Measurements from ENCODE around the gene ZMPSTE24.
"Not testable (repeated sequence)": the region's sequence is repeated elsewhere in the genome, so short reads cannot be mapped to it uniquely, and the experiment has no call there.

ZMPSTE24 gene

DNA sequence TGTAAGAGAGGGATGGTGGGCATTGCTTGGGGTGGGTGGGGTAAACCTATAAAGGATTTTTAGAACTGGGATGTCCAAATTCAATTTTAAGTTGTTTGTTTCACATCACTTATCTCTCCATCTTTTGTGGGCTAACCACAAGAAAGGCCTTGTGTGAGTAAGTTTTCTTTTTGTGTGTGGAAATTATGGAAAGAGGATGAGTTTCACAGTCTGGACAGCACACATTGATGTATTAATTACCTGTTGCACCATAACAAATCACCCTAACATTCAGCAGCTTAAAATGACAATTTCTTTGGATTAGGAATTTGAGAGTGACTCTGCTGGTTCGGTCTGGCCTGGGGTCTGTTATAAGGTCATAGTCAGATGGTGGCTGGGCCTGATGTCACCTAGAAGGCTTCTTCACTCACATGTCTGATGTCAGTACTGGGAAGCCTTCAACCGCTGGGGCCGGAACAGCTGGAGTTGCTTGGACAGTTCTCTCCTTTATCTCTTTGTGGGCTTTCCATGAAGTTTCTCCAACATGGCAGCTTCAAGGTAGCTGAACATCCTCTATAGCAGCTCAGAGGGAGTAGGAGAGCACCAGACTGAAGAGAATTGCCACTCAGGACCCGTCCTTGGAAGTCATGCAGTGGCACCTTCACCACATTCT is 61.1 kb downstream of the ZMPSTE24 start:
- DNase-seq (ENCODE audit: low read depth) = no peak

DNA sequence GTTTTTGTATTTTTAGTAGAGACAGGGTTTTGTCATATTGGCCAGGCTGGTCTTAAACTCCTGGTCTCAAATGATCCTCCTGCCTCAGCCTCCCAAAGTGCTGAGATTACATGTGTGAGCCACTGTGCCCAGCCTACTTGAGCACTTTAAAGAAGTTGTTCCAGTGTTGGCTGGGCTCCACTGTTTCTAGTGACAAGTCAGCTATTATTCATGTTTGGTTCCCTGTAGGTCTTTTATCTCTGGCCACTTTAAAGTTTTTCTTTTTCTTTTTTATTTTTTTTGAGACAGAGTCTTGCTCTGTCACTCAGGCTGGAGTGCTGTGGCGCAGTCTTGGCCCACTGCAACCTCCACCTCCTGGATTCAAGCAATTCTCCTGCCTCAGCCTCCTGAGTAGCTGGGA is 73.4 kb downstream of the ZMPSTE24 start:
- DNase-seq (ENCODE audit: low read depth) = not testable (repeated sequence)

DNA sequence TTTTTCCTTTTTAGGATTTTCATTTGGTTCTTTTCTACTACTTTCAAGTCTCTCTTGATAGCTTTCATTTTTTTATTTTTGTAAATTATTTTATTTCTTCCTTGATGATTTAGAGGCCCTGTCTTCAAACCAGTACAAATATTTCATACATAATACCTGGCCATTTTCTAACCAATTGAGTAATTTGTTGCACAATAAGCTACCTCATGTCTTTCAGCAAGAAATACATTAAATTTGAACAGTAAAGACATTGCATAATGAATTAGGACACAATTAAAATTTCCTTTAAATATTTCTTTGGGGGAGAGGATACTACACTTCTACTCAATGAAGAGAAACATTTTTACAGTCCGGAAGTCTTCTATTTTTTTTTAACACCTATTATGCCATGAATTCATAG is 74.7 kb downstream of the ZMPSTE24 start:
- DNase-seq (ENCODE audit: low read depth) = no peak

- no peak for DNase-seq (ENCODE audit: low read depth)
Observed at GRCh38 chr1:40337443-40337842, 79.4 kb downstream of the ZMPSTE24 start.

DNA sequence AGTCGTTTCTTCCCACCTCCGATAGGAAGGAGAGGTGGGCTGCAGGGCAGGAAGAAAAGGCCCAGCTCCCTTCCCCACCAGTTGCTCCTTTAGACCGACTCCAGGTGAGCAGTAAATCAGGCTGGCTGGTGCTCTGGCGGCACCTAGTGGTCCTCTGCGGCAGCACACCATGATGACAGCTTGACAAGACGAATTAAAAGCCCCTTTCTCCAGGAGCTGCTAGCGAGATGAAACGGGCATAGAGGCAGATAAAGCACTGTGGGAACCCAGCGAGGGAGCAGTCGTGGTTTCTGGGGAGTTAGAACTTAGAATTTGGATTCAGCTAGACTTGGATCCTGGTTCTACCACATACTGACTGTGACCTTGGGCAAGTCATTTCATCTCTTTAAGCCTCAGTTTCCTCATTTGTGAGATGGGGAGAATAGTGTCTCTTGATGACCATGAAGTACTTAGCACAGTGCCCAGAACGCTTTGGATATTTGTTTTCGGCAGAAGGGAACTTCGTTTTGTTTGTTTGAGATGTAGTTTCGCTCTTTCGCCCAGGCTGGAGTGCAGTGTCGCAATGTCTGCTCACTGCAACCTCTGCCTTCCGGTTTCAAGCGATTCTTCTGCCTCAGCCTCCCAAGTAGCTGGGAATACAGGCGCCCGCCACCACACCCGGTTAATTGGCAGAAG is 80.8 kb downstream of the ZMPSTE24 start:
- peak; percentile 82 for DNase-seq (ENCODE audit: low read depth)

DNA sequence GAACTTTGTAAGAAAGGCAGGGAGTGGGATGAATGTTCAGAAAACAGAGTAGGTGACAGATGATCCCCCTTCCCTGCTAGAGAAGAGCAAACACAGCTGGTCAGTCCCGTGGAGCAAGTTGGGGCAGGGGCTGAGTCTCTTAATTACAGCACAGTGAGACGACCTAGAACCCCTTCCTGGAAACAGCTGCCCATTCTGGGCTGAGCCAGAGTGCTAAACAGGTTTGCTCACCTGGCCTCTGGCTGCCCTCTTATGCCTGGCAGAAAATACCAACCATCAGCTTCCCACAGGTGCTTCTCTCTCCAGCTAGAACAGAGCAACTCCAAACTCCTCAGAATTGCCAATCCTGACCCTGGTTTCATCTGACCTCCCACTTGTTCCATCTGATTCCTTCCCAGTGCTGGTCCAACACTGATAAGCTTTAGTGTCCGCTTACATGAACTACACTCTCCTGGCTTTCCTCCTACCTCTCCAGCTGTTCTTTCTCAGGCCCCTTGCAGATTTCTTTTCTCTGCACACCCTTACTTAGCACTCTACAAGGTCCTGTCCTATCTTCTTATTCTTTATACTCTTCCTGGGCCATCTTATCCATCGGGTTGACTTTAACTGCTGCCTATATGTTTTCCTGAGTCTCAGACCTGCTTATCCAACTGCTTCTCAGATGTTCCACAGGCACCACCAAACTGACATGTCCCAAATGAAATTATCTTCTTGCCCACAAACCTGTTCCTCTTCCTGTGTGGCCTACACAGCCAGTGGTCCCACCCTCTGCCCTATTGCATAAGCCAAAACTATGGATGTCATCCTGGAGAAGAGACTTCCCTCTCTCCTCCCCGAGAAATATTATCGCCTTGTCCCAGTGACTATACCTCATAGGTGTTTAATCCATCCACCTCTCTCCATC is 81.6 kb downstream of the ZMPSTE24 start:
- DNase-seq (ENCODE audit: low read depth) = no peak

- DNase-seq (ENCODE audit: low read depth) = no peak
Observed at GRCh38 chr1:40341491-40342380, 83.7 kb downstream of the ZMPSTE24 start.

- DNase-seq (ENCODE audit: low read depth) = not testable (repeated sequence)
Observed at GRCh38 chr1:40342381-40342717, 84.3 kb downstream of the ZMPSTE24 start.
